ENCODE measurements around the gene AIP.

AIP gene

DNA sequence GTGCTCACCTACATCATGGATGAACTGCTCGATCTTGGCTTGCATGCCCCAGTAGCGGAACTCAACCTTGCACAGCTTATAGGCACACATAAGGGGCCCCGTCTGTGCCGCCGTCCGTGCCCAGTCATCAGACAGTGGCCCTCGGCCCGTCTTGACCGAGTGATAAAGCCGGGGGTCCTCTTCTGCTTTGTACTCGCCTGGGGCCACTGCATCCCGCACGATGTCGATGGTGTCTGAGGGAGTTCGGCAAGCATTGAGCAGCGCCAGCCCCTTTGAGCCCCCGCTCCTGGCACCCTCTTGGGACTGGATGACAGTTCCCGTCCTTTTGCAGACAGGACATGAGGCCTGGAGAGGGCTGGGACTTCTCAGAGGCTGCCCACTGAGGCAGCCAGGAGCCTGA is 19.0 kb downstream of the AIP start:
- no peak overlapping the region for H3K27ac ChIP-seq (ENCODE audit: low read length)
- H3K4me2 ChIP-seq (ENCODE audit: low read length) = no peak overlapping the region
- H3K9ac ChIP-seq (ENCODE audit: low read length) = no peak overlapping the region
- peaks cover 26% of the 10 kb centered on the region for H4K20me1 ChIP-seq (ENCODE audit: insufficient read depth, low read length)
- no peaks in the 10 kb centered on the region for H3K9me3 ChIP-seq (ENCODE audit: insufficient read depth, low read length)
- TF ChIP-seq EZH2phosphoT487 (IDR thresholded peaks at IDR 0.05; ENCODE audit: low read depth) = no peak
- TF ChIP-seq, protein P1, sequence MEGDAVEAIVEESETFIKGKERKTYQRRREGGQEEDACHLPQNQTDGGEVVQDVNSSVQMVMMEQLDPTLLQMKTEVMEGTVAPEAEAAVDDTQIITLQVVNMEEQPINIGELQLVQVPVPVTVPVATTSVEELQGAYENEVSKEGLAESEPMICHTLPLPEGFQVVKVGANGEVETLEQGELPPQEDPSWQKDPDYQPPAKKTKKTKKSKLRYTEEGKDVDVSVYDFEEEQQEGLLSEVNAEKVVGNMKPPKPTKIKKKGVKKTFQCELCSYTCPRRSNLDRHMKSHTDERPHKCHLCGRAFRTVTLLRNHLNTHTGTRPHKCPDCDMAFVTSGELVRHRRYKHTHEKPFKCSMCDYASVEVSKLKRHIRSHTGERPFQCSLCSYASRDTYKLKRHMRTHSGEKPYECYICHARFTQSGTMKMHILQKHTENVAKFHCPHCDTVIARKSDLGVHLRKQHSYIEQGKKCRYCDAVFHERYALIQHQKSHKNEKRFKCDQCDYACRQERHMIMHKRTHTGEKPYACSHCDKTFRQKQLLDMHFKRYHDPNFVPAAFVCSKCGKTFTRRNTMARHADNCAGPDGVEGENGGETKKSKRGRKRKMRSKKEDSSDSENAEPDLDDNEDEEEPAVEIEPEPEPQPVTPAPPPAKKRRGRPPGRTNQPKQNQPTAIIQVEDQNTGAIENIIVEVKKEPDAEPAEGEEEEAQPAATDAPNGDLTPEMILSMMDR (IDR thresholded peaks at IDR 0.05; ENCODE audit: low read depth, low read length) = no peak
- H3K4me1 ChIP-seq (ENCODE audit: low read length) = peaks cover 22% of the 10 kb centered on the region
- no peak overlapping the region for H2AFZ ChIP-seq (ENCODE audit: low read depth, low read length)
- no peaks in the 10 kb centered on the region for H3K27me3 ChIP-seq (ENCODE audit: low read depth, low read length)
- H3K79me2 ChIP-seq (ENCODE audit: low read length) = peaks cover 21% of the 10 kb centered on the region
- no peak overlapping the region for H3K4me3 ChIP-seq (ENCODE audit: low read length)
- peaks cover 51% of the 10 kb centered on the region for H3K36me3 ChIP-seq (replicated peaks; ENCODE audit: low read depth, low read length)

DNA sequence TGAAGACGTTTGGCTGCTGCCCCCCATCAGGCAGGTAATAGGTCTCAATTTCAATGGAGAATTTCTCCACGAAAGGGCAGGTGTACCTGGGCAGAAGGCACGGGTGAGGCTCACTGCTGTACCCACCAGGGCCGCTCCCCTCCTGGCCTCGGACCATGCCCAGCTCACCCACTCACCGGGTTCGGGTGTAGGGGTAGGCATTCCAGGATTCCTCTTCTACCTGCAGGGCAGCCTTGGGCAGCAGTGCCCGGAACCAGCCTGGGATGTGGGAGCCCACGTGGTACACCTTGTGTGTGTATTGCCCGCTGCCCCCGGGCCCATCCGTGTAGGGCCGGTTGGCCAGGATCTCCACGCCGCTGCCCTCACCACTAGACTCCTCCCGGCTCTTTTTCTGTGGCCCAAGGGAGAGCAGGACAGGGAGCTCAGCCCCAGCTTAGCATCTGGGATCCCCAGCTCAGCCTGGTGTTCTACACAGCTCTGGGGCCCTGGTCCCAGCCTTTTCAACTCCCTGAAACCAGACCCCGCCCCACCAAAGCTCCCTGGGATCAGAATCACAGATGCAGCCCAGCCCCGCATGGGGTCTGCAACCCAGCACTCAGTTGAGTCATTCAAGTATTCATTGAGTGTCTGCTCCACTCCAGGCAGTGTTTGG is 19.6 kb downstream of the AIP start:
- TF ChIP-seq, protein P1 (IDR thresholded peaks at IDR 0.05; ENCODE audit: low read depth, low read length) = no peak
- TF ChIP-seq EZH2phosphoT487 (IDR thresholded peaks at IDR 0.05; ENCODE audit: low read depth) = no peak
- H3K4me2 ChIP-seq (ENCODE audit: low read length) = no peak overlapping the region
- H3K79me2 ChIP-seq (ENCODE audit: low read length) = peaks cover 26% of the 10 kb centered on the region
- H3K27me3 ChIP-seq (ENCODE audit: low read depth, low read length) = no peaks in the 10 kb centered on the region
- H3K36me3 ChIP-seq (replicated peaks; ENCODE audit: low read depth, low read length) = peaks cover 47% of the 10 kb centered on the region
- H3K4me1 ChIP-seq (ENCODE audit: low read length) = peaks cover 26% of the 10 kb centered on the region
- H2AFZ ChIP-seq (ENCODE audit: low read depth, low read length) = no peak overlapping the region
- no peak overlapping the region for H3K27ac ChIP-seq (ENCODE audit: low read length)
- H3K9ac ChIP-seq (ENCODE audit: low read length) = no peak overlapping the region
- no peaks in the 10 kb centered on the region for H3K9me3 ChIP-seq (ENCODE audit: insufficient read depth, low read length)
- no peak overlapping the region for H3K4me3 ChIP-seq (ENCODE audit: low read length)
- H4K20me1 ChIP-seq (ENCODE audit: insufficient read depth, low read length) = peaks cover 26% of the 10 kb centered on the region

- Histone ChIP-seq H3K4me2 (ENCODE audit: low read length) (peak overlapping the region; percentile 93), H3K4me3 (ENCODE audit: low read length) (peak overlapping the region; percentile 99), H3K36me3 (replicated peaks; ENCODE audit: low read depth, low read length) (peaks cover 40% of the 10 kb centered on the region), H3K4me1 (ENCODE audit: low read length) (peaks cover 26% of the 10 kb centered on the region), H4K20me1 (ENCODE audit: insufficient read depth, low read length) (peaks cover 26% of the 10 kb centered on the region), H3K79me2 (ENCODE audit: low read length) (peaks cover 26% of the 10 kb centered on the region), H3K9ac (ENCODE audit: low read length) (no peak overlapping the region), H2AFZ (ENCODE audit: low read depth, low read length) (no peak overlapping the region), H3K27ac (ENCODE audit: low read length) (no peak overlapping the region), H3K27me3 (ENCODE audit: low read depth, low read length) (no peaks in the 10 kb centered on the region), H3K9me3 (ENCODE audit: insufficient read depth, low read length) (no peaks in the 10 kb centered on the region)
- no peak for TF ChIP-seq EZH2phosphoT487 (IDR thresholded peaks at IDR 0.05; ENCODE audit: low read depth)
- TF ChIP-seq, protein P1 (IDR thresholded peaks at IDR 0.05; ENCODE audit: low read depth, low read length) = no peak
Observed at GRCh38 chr11:67503119-67504004, 20.5 kb downstream of the AIP start.
